GM20431 (cell line): ENCODE measurements around the gene RLN2.

Experiments used
- in situ Hi-C: fragments of 300-500 bp; cut with MseI, MboI; formaldehyde crosslinking; loops from one replicate; pipeline ENCODE4 v1.15.0; 2020; ENCODE audit warnings: low sequenced_read_pairs; ENCODE audit not compliant: unreplicated experiment

The RLN2 gene

GRCh38 chr9:5274770-5275169 lies 29.7 kb downstream of the RLN2 start:
- in situ Hi-C loops, result no loop called here

- in situ Hi-C loops, result no loop called here
Measured at GRCh38 chr9:5269249-5269715, 35.2 kb downstream of the RLN2 start.

GRCh38 chr9:5265939-5266338 lies 38.6 kb downstream of the RLN2 start:
- in situ Hi-C loops, result no loop called here

GRCh38 chr9:5264219-5264595 lies 40.3 kb downstream of the RLN2 start:
- in situ Hi-C loops, result no loop called here

GRCh38 chr9:5263351-5264218 lies 40.9 kb downstream of the RLN2 start:
- in situ Hi-C loops, result no loop called here
